G401.6 (cell line): ENCODE measurements around the gene HERC3.

Experiments used
- FAIRE-seq: peaks from 2 replicates; lab custom pipeline; 2012; peaks lifted over from hg19 to GRCh38; lab: Jason Lieb, UNC

Gene HERC3

GRCh38 chr4:88720451-88721428 is 128.5 kb downstream of the HERC3 start:
- FAIRE-seq = no peak

- FAIRE-seq = no peak
Observed at GRCh38 chr4:88722276-88722780, 130.0 kb downstream of the HERC3 start.

- FAIRE-seq = no peak
Observed at GRCh38 chr4:88722828-88723227, 130.5 kb downstream of the HERC3 start.

- no peak for FAIRE-seq
Observed at GRCh38 chr4:88724406-88724805, 132.1 kb downstream of the HERC3 start.

DNA sequence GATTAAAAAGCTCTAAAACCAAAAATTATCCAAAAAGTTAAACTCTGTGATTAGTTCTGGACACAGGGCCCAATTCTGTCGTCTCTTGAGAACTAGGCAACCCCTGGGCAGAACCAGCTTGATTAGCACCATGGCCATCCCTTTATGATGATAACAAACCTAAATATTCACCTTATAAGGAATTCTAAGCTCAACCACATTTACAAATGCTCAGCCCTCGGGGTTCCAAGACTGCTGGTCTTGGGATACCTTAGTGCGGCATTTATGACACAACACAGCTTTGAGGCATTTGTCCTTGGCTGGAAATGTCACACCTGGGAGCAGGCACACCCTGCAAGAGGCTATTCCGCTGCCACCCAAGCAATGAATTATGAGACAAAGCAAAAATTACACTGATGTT is 132.9 kb downstream of the HERC3 start:
- no peak for FAIRE-seq

GRCh38 chr4:88725986-88726385 is 133.7 kb downstream of the HERC3 start:
- no peak for FAIRE-seq

- no peak for FAIRE-seq
Observed at GRCh38 chr4:88728146-88728545, 135.9 kb downstream of the HERC3 start.

DNA sequence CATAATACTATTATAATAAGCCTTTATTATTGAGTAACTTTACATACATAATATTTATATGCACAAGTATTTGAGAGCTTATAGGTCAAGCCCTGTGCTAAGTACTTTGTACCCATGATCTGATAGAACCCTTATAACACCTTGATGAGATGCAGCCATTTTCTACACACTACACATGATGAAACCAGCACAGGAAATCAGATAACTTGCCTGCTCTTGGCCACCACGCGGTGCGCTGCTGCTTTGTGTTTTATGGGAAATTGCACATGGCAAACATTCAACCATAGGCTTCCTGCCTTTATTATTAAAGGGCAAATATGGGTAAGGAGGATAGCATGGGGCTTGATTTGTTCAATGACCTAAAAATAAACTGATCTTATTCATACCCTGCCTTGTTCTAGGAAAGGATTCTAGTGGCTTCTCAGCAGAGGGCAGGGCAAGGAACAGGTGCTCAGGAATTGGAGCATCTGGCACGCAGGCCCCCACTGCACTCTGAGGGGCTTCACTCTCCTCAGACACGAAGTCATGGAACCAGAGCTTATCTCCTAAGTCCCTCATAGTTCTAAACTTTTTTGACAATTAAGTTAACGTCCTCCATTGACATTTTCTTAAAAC is 137.0 kb downstream of the HERC3 start:
- no peak for FAIRE-seq

GRCh38 chr4:88730811-88731210 is 138.5 kb downstream of the HERC3 start:
- no peak for FAIRE-seq

DNA sequence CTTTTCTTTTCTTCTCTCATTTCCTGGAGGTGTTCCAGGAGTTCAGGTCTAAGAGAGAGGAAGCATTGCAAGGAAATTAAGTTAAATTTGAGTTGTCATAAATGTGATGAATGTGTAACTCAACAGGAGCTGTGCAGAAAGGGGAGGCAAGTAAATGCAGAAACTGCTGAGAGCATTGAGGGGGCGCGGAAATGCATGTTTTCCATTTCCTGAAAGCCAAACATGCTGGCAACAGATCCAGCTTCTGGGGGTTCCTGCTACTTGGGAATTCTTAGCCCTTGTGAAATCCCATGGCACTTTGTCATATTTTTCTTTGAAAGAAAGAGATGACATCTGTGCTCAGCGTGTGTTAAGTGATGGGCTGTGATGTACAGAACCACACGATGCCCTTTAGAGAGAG is 139.1 kb downstream of the HERC3 start:
- FAIRE-seq = no peak

DNA sequence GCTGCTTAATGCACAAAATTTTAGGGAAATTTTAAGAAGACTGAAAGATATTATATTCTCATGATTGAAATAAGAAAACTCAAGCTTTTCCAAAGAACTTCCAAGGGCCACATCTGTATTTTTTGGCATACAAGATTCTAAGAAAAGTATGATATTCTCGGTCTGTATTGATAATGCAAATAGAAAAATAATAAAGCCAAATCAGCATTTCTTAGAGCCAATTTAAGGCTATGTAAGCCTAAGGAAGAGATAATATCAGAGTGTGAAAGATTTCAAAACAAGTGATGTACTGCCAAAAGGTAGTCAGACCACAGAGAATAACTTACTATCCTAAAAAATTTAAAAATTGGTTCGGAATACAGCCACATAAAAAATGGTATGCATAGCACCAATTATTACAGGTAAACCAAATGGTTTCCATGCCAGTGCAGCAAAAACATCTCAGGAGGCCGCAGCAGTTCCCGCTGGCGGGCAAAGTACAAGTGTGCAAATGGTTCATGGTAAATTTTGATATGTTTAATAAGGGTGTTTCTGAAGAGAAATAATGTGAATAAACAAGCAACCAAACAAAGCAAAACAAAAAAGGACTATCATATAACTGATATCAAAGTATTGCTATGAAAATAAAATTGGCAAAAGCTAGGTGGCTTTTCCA is 140.6 kb downstream of the HERC3 start:
- FAIRE-seq = no peak

GRCh38 chr4:88734403-88734949 is 142.2 kb downstream of the HERC3 start:
- no peak for FAIRE-seq

GRCh38 chr4:88735564-88735963 is 143.3 kb downstream of the HERC3 start:
- FAIRE-seq = no peak

DNA sequence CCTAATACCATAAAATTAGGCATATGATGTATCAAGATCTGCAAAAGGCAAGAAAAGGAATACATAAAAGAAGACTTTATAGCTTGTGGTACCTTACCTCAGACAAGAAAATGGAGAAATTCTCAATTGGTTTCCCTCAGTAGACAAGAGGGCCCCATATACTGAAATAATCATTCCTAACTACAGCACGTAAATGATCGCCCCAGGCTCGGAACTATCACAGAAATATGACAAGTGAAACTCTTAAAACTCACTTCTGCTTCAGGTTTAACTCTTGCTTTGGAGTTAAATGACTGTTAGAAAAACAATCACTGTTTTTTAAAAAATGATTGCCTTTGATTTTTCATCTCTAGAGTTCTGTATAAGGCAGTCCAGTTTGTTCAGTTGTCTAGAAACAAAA is 144.0 kb downstream of the HERC3 start:
- no peak for FAIRE-seq

GRCh38 chr4:88737307-88737941 is 145.1 kb downstream of the HERC3 start:
- no peak for FAIRE-seq

GRCh38 chr4:88738180-88738579 is 145.9 kb downstream of the HERC3 start:
- FAIRE-seq = no peak

DNA sequence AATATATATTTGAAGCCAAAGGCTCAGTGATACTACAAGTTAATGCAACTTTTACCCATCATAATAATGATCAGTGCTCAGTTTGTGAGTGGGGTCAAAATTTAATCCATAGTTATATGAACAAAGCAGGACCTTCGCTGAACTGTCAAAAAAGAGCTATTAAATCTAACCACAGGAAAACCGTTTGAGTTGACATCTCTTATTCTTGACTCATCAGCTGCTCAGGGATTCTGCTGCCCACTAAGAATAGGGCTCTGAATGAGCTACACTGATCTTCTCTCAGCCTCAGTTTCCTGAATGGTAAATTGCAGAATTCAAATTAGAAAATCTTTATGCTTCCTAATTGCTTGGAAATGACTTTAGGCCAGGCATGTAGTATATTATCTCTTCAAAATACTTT is 150.3 kb downstream of the HERC3 start:
- FAIRE-seq = no peak

DNA sequence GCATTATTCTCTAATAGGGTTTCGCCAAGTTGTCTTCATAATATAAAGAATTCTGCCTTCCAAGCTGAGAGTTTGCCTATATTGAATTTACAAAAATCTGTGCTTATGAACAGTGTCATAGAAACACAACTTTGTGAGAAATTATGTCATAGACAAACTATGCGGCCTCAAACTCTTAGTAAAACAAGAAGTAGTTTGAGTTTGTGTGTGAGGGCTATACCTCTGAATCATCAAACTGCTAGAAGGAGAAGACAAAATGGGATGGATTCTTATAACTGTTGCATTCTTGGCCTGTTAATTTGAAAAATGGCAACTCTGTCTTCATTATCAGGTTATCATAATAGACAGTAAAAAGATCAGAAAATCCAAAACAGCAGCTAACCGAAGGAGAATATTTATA is 151.4 kb downstream of the HERC3 start:
- FAIRE-seq = no peak

DNA sequence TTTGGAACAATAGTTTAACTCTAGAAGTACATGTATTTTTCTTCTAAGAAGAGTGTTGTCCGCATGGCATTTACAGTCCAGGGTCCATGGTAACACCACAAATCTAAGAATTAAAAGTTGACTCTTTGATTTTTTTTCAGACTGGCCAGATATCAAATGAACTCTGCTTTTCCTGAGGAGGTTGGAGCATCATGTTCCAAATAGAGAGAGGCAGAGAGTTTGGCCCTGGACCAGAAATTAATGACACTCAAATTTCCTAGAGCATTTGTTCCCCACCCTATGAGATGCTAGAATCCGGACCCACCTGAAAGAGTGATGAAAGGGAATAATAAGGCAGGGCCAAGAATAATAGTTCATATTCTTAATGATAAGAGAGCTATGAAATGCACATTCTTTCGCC is 152.3 kb downstream of the HERC3 start:
- FAIRE-seq = no peak

- FAIRE-seq = no peak
Observed at GRCh38 chr4:88745175-88745574, 152.9 kb downstream of the HERC3 start.

DNA sequence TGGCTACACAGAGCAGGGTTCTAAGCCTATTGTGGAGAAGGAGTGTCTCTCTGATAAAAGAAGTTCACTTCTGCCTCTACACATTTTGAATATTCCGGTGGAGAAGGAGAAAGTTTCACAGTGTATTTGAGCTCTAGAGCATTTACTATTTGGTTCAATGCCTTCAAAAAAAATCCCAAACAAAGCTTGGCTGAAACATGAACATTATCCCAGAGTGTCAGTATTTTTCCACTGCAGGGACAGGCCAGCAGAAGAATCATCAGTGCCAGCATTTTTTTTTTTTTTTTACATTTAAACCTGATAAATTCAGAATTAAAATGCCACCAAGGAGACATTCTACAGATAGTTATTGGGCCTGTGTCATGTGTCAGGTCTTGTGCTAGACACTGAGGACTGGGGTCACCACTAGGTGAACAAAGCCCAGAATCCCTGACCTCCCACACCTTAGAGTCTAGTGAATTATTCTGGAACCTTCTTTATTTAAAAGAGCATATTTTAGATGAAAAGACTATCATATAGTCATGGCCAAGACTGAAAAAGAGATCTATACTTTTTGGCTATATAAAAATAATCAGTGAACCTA is 153.4 kb downstream of the HERC3 start:
- no peak for FAIRE-seq

DNA sequence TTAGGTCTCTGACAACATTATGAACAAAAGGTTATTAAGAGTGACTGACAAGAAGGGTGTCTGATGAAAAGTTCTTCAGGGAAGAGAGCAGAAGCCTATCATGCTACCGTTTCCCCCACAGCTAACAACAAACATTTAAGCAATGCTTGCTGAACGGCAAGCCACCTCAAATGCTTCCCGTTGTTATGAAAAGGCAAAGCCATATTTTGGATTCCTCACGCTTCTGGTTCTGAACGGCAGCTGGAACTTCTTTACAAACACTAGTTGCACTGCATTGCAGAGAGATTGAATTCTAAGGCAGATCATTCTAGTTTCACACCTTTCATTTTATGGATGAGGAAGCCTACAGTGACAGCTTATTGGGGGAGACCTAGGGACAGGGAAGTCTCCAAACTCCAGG is 153.9 kb downstream of the HERC3 start:
- no peak for FAIRE-seq
